WI38 (cell line): ENCODE data around the gene ANKIB1.

Experiments used
- H3K4me3 ChIP-seq: 2 replicates; pipeline ENCODE4 v1.5.1; 2011; ENCODE audit warnings: low read depth, mild to moderate bottlenecking, control low read depth, low read length
- CTCF ChIP-seq: IDR thresholded peaks from 2 replicates; pipeline ENCODE4 v1.5.1; 2012; ENCODE audit warnings: low read depth, mild to moderate bottlenecking, control low read depth, low read length

The ANKIB1 gene

GRCh38 chr7:92245487-92246359 is at the start of gene ANKIB1, which contains the start of gene KRIT1:
ANKIB1 (plus strand) TSS chr7:92245974; CDS start chr7:92294979, 49,005 bp downstream.
KRIT1 (minus strand) TSS chr7:92245914; CDS start chr7:92242135, 3,779 bp downstream.
- peak within 1 kb of the TSS; percentile 94 for H3K4me3 ChIP-seq
- TF ChIP-seq CTCF: no peak

DNA sequence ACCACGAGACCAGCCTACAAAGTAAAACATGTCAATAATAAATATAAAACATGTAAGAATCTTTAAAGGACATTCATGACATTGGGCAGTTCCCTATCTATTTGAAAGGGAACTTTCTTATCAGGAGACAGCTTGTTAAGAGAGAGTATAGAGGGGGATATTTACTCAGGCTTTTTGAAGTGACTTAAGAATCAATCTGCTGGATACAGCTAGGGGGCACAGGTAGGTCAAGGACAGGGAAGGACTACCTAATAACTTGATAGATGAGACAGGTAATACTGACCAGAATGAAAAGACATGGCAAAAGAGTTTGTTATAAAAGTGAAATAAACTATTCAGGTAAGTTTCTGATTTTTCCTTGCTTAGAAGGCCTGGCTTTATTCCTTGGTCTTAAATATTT is 45.0 kb upstream of the ANKIB1 start:
- H3K4me3 ChIP-seq: no peak overlapping the region
- TF ChIP-seq CTCF: no peak

GRCh38 chr7:92205987-92206386 is 39.8 kb upstream of the ANKIB1 start:
- TF ChIP-seq CTCF: no peak
- H3K4me3 ChIP-seq: no peak overlapping the region

DNA sequence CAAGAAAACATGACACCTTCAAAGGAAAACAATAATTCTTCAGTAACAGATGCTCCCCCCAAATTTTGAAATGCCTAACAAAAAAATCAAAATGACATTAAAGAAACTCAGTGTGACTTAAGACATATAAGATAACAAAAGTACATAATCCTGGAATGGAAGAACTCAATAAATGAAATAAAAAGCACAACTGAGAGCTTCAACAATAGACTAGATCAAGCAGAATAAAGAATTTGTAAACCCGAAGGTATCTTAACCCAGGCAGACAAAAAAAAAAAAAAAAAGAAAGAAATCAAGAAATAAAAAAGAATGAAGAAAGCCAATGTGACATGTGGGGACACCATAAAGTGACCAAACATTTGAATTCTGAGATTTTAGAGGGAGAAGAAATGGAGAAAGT is 39.1 kb upstream of the ANKIB1 start:
- TF ChIP-seq CTCF: no peak
- H3K4me3 ChIP-seq: no peak overlapping the region

DNA sequence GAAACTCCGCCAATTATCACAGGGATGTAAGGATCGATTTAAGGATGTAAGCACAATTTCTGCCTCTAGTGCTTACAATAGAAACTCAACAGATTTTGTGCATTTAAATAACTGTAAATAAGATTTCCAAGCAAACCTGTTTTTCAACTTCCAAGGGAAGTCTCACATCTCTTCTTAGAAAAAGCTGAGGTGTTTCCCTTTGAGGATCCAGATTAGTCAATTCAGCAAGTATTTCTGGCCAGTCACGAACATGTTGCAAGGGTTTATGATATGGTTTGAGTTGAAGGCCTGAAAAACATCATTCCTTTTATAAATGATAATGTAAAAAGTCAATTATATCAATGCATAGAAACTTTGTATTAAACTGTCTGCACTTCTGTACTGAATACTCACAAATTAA is 24.0 kb upstream of the ANKIB1 start:
- no peak overlapping the region for H3K4me3 ChIP-seq
- TF ChIP-seq CTCF: no peak

GRCh38 chr7:92226981-92227380 is 18.8 kb upstream of the ANKIB1 start:
- H3K4me3 ChIP-seq: no peak overlapping the region
- TF ChIP-seq CTCF: no peak

DNA sequence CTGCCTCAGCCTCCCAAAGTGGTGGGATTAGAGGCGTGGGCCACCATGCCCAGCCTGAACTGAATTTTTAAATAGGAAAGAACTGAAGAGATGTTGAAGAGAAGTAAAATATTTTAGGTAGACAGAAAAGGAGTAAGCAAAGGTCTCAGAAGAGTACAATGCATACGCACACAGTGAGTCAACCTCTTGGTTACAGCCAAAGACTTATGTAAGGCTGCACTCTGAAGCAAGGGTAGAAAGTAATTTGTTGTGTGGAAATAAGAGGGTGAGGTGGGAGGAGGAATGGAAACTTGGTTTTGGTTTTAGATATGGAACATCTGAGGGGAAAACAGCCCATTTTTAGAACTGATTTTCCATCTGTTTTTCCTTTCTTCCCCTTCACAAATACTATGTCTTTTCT is 17.7 kb upstream of the ANKIB1 start:
- no peak for TF ChIP-seq CTCF
- H3K4me3 ChIP-seq: no peak overlapping the region
